Thyroid gland (tissue), 4 donors: ENCODE measurements around the gene ABCC2. TPM values are rescaled to one million over a fixed set of nuclear protein-coding genes. Genes with fewer than 3 reads are reported as not detected.

Experiments
- DNase-seq, 2 donors: peaks; one replicate each; pipeline ENCODE4 v3.0.0-alpha.2; 2019
- H3K27ac ChIP-seq, 3 donors: fragments of 200-600 bp; sonication (generic); 1 replicate in 2 of 3; 2 replicates in 1 of 3; pipeline ENCODE4 v1.5.1; 2016 to 2019; ENCODE audit warnings: mild to moderate bottlenecking in 1 of 3, moderate library complexity in 1 of 3
- H3K27me3 ChIP-seq: fragments of 200-600 bp; sonication (generic); one replicate; pipeline ENCODE4 v1.5.1; 2019
- H3K36me3 ChIP-seq, 2 donors: fragments of 200-600 bp; sonication (generic); one replicate each; pipeline ENCODE4 v1.5.1; 2016 to 2019
- H3K4me1 ChIP-seq, 2 donors: fragments of 200-600 bp; sonication (generic); one replicate each; pipeline ENCODE4 v1.5.1; 2017 to 2019
- H3K4me3 ChIP-seq, 3 donors: fragments of 200-600 bp; sonication (generic); replicated peaks in 1 of 3; 1 replicate in 2 of 3; 2 replicates in 1 of 3; pipeline ENCODE4 v1.5.1; 2016; ENCODE audit warnings: mild to moderate bottlenecking in 1 of 3
- H3K9me3 ChIP-seq: fragments of 200-600 bp; sonication (generic); one replicate; pipeline ENCODE4 v1.5.1; 2017
- CTCF ChIP-seq, 6 experiments: fragments of 200-600 bp in 3 of 6; fragments of 450-650 bp in 3 of 6; sonication (generic) in 3 of 6; IDR thresholded peaks; one replicate each; pipeline ENCODE4 v1.5.1; 2016 to 2019; ENCODE audit warnings: antibody characterized with exemption in 6 of 6, mild to moderate bottlenecking in 2 of 6, inconsistent platforms in 1 of 6, moderate library complexity in 1 of 6
- POLR2A ChIP-seq, 2 donors: fragments of 450-650 bp; IDR thresholded peaks; one replicate each; pipeline ENCODE4 v1.6.1; 2017; ENCODE audit warnings: antibody characterized with exemption in 2 of 2, mild to moderate bottlenecking in 2 of 2, moderate library complexity in 1 of 2
- WGBS, 2 donors: methylation state at CpG; one replicate each; pipeline ENCODE4 v1.1.5; 2017; 5-methylcytosine and 5-hydroxymethylcytosine counted together
- intact Hi-C: fragments of 100-400 bp; cut with DNase I; formaldehyde crosslinking; loops from one replicate; pipeline ENCODE4 v1.15.1; 2023
- total RNA-seq, 4 donors: library from RNA; depleted of rRNA; stranded (reverse); fragments of >200 nt; gene quantifications; one replicate each; pipeline ENCODE4 v1.2.3, GENCODE V29; 2016

Gene ABCC2
- total RNA-seq, 4 donors from 2014 or later = 0.67 to 5.1 (median 1.1) TPM

GRCh38 chr10:99769706-99770105 lies 12.7 kb upstream of the ABCC2 start:
- intact Hi-C loops = no loop called here

DNA sequence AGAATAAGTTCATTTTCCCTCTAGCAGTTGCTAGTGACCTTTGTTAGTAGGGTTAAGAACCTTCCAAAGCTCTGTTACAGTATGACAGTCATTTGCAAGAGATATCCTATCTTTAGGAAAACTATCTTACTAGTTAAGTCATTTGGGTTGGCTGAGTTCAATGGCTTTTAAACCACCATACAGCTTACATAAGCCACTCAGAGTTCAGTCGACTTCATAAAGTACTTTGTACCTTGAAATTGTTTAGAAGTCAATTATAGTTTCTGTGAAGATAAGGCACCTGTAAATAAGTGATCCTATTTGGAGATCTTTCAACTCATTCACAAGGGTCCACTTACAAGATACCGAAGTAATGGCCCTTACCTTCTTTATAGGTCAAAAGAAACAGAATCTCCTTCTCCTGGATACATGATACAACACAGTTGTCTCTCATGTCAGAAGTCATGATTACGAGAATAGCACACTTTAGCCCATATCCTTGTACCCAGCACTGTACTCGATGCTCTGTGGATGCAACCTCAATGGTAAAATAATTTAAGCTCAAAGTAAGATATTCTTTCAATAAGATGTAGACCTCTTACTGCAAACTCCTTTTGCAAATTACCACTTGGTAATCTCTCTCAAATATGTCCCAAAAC lies 11.9 kb upstream of the ABCC2 start:
- TF ChIP-seq POLR2A (IDR thresholded peaks at IDR 0.05) (no peak), CTCF (IDR thresholded peaks at IDR 0.05) (no peak)
- H3K4me3 ChIP-seq = no peak overlapping the region
- no peaks in the 10 kb centered on the region for H3K27me3 ChIP-seq
- DNase-seq = no peak
- no peaks in the 10 kb centered on the region for H3K9me3 ChIP-seq
- 81 to 82% methylated on average over 4 of the region's 4 CpGs for WGBS, 2 donors
- intact Hi-C loops = no loop called here
- H3K27ac ChIP-seq = no peak overlapping the region
- no peaks in the 10 kb centered on the region for H3K4me1 ChIP-seq
- H3K36me3 ChIP-seq = no peaks in the 10 kb centered on the region

More at GRCh38 chr10:99769706-99770105, 12.7 kb upstream of the ABCC2 start:
- Histone ChIP-seq H3K9me3 (no peaks in the 10 kb centered on the region), H3K36me3 (no peaks in the 10 kb centered on the region), H3K4me1 (no peaks in the 10 kb centered on the region), H3K27ac (no peak overlapping the region), H3K27me3 (no peaks in the 10 kb centered on the region), H3K4me3 (no peak overlapping the region)
- DNase-seq = no peak
- 88% methylated on average over 5 of the region's 5 CpGs for WGBS, 2 donors
- TF ChIP-seq POLR2A (IDR thresholded peaks at IDR 0.05) = no peak
- no peak for TF ChIP-seq CTCF (IDR thresholded peaks at IDR 0.05)

DNA sequence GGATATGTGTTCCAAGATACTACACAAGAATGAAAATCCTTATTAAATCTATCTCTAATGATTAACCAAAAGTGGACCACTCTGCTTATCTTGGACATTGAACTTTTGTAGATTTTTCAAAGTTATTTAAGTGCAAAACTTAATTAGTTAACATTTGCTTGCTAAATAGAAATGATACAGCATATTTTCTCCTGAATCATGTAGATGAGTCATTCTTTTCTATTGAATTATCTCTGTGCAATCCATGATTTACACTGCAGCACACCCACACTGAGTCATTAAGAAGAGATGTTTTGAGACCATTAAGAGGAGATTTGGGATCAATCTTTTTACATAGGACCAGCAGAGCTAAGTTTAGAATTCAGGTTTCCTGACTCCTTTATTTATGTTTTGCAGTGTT lies 6.6 kb upstream of the ABCC2 start:
- intact Hi-C loops = no loop called here
- TF ChIP-seq CTCF (IDR thresholded peaks at IDR 0.05) (no peak), POLR2A (IDR thresholded peaks at IDR 0.05) (no peak)
- Histone ChIP-seq H3K4me3 (no peak overlapping the region), H3K9me3 (no peaks in the 10 kb centered on the region), H3K27ac (no peak overlapping the region), H3K4me1 (no peaks in the 10 kb centered on the region), H3K27me3 (no peaks in the 10 kb centered on the region), H3K36me3 (no peaks in the 10 kb centered on the region)
- DNase-seq = no peak

- H3K27ac ChIP-seq = no peak overlapping the region
- no peaks in the 10 kb centered on the region for H3K9me3 ChIP-seq
- WGBS, 2 donors = 92 to 93% methylated on average over 1 of the region's 1 CpG
- TF ChIP-seq POLR2A (IDR thresholded peaks at IDR 0.05) (no peak), CTCF (IDR thresholded peaks at IDR 0.05) (no peak)
- intact Hi-C loops = no loop called here
- no peaks in the 10 kb centered on the region for H3K36me3 ChIP-seq
- H3K27me3 ChIP-seq = no peaks in the 10 kb centered on the region
- H3K4me1 ChIP-seq = no peaks in the 10 kb centered on the region
- DNase-seq = no peak
- H3K4me3 ChIP-seq = no peak overlapping the region
These were observed 4.3 kb upstream of the ABCC2 start for GRCh38 chr10:99777918-99778714.

GRCh38 chr10:99779335-99779734 lies 3.1 kb upstream of the ABCC2 start:
- DNase-seq = no peak
- Histone ChIP-seq H3K4me3 (no peak overlapping the region), H3K27ac (no peak overlapping the region), H3K36me3 (no peaks in the 10 kb centered on the region), H3K27me3 (no peaks in the 10 kb centered on the region), H3K4me1 (no peaks in the 10 kb centered on the region), H3K9me3 (no peaks in the 10 kb centered on the region)
- whole genome bisulfite sequencing, 2 donors = 48 to 56% methylated on average over 4 of the region's 4 CpGs
- intact Hi-C loops = no loop called here
- TF ChIP-seq CTCF (IDR thresholded peaks at IDR 0.05) = no peak
- TF ChIP-seq POLR2A (IDR thresholded peaks at IDR 0.05) = no peak
